ENCODE results near the gene TLR9.

GRCh38 chr3:52247409-52248164 lies 22.1 kb upstream of the TLR9 start:
- no peak for TF ChIP-seq POLR2A (IDR thresholded peaks at IDR 0.05; ENCODE audit: low read length)
- no peak for TF ChIP-seq GATA1 (IDR thresholded peaks at IDR 0.05; ENCODE audit: low read depth, low read length)

Data from erythroblast (primary cell).